SK-N-SH (cell line): ENCODE data around the gene CDH13.

Source experiments
- MAX ChIP-seq: IDR thresholded peaks from 2 replicates; pipeline ENCODE4 v1.4.0; 2012; ENCODE audit warnings: low read depth
- POLR2AphosphoS5 ChIP-seq: IDR thresholded peaks from 2 replicates; pipeline ENCODE4 v1.6.1; 2012; ENCODE audit warnings: low read depth, low read length
- SIN3A ChIP-seq: IDR thresholded peaks from 2 replicates; pipeline ENCODE4 v1.6.1; 2012; ENCODE audit warnings: low read depth, mild to moderate bottlenecking, low read length, moderate library complexity, borderline replicate concordance

DNA sequence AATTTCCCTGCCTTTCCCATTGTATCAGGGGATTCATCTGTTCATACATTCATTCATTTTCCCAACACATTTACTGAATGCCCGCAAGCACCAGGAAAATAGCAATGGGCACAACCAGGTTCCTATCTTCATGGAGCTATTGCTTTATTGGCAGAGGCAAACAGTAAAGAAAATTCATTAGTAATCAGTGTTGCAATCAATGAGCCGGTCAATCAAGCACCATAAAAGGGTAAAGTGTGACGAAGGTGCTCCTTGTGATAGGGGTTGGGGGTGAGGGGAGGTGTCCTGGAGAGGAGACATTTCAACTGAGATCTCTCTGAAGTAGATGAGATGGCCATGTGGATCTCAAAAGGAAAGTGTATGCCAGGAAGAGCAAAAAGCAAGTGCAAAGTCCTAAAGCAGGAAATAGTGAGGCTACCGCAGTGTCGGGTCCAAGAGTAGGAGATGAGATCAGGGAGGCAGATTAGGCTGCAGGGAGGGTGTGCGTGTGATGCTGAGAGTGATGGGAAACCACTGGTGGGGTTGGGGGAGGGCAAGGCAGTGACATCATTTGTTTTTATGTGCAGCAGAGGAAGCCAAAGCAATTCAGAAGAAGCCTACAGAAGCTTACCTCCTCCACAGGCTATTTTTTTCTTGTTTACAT, 28.4 kb downstream of the CDH13 start:
- TF ChIP-seq SIN3A = 0 out of 2 replicates have a peak, but pooled peaks have one; percentile 57
- peak; percentile 85 for TF ChIP-seq MAX
- TF ChIP-seq POLR2AphosphoS5 = peak; percentile 44; the same call in 1 of the 2 replicates
